Gastroesophageal sphincter (tissue), 3 donors: Measurements from ENCODE around the gene ITGA11.

Experiments used
- CTCF ChIP-seq, 4 experiments: fragments of 200-600 bp in 2 of 4; fragments of 450-650 bp in 2 of 4; sonication (generic) in 1 of 4; IDR thresholded peaks; one replicate each; pipeline ENCODE4 v1.5.1; 2017 to 2019; ENCODE audit warnings: antibody characterized with exemption in 4 of 4, mild to moderate bottlenecking in 2 of 4, moderate library complexity in 2 of 4
- EP300 ChIP-seq: sonication (generic); formaldehyde crosslinking; IDR thresholded peaks from one replicate; pipeline ENCODE4 v1.6.1; 2017; ENCODE audit warnings: antibody characterized with exemption, mild to moderate bottlenecking
- POLR2A ChIP-seq, 2 donors: fragments of 450-650 bp; IDR thresholded peaks; one replicate each; pipeline ENCODE4 v1.6.1; 2017; ENCODE audit warnings: antibody characterized with exemption in 2 of 2, mild to moderate bottlenecking in 2 of 2, moderate library complexity in 1 of 2
- POLR2AphosphoS5 ChIP-seq: sonication (generic); formaldehyde crosslinking; IDR thresholded peaks from one replicate; pipeline ENCODE4 v1.6.1; 2017; ENCODE audit warnings: antibody characterized with exemption

DNA sequence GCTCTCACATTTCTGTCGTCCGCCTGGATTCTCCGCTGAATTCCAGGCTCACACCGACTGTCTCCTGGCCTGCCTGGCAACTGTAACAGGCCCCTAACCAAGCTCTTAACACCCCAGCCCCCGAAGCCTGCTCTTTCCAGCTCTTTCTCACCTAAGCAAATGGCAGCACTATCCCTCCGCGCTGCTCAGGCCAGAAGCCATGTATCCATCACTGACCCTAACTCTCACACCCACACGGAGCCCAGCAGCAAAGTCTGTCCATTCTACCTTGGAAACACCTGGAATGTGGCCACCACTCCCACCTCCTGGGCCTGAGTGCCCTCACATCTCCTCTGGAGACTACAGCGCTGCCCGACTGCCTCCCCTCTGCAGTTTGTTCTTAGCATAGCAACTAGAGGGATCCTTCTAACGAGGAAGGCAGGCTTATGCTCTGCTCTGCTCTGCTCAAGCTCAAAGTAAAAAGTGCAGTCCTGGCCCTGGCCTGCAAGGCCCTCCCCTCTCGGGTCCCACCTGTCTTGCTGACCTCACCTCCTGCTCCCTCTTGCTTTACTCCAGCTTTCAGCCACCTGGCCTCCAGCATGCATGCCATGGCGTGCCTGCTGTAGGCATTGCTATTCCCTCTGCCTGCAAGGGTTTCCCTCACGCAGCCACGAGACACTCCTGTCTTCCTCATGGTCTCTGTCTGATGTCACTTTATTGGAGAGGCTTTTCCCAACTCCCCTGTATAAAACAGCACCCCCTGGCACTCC, 127.2 kb downstream of the ITGA11 start:
- TF ChIP-seq CTCF (IDR thresholded peaks at IDR 0.05) (no peak), POLR2AphosphoS5 (no peak), POLR2A (IDR thresholded peaks at IDR 0.05) (no peak), EP300 (no peak)
